ENCODE results near the gene GPR55. TPM values are rescaled to one million over a fixed set of nuclear protein-coding genes. Genes with fewer than 3 reads are reported as not detected.

GPR55 gene
- total and polyA plus RNA-seq, 2 donors (not counting 1 experiment from before 2014, with no cell fraction given) = 3.0 to 4.1 TPM

DNA sequence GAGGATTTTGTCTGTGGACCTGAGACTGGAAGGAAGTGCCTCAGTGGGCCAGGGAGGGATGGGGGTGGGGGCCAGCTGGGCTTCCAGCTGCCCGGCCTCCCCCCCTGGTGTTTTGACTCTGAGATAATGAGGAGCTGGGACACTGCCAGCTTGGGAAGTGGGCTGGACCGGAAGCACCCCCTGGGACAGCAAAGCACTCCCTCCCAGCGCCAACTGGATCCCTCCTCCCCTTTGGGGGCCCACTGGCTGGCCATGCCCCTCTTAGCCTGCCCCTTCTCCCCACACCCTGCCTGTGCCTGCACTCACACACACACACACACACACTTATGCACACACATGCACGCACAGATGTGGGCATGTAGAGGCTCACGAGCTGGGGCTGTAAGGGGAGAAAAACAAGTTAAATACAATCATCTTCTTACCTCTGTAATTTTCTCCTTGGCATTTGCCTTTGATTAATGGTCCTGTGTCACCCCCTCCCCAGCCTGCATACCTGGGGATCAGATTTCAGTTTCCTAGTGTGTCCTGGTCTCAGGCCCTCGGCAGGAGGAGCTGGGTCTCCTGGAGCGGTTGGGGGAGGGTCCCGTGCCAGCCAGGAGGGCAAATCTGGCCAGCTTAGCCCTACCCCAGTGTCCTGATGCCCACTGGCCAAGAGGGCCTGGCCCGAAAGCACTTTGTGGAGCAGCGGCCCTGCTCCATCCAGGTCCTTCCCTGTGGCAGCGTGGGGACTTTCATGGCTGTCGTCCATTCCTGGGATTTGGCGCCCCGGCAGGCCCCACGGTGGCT lies 56.7 kb downstream of the GPR55 start:
- H3K9me3 Mint-ChIP-seq (ENCODE audit: insufficient read depth) = no peaks in the 10 kb centered on the region
- ATAC-seq (ENCODE audit: low read depth) (no peak), DNase-seq (no peak)
- peaks cover 63% of the 10 kb centered on the region for H3K4me1 Mint-ChIP-seq
- H3K27me3 Mint-ChIP-seq = no peaks in the 10 kb centered on the region
- Histone ChIP-seq H2AFZ (ENCODE audit: insufficient read depth, low read depth, low read length, poor library complexity, severe bottlenecking) (no peak overlapping the region), H3K27me3 (replicated peaks in 1 of 4; ENCODE audit: control extremely low read depth in 1 of 4, control insufficient read depth in 3 of 4, insufficient read depth in 4 of 4, low read length in 3 of 4) (no peaks in the 10 kb centered on the region), H3K36me3 (replicated peaks in 1 of 2; ENCODE audit: control extremely low read depth in 1 of 2, control insufficient read depth in 1 of 2, extremely low read depth in 1 of 2, insufficient read depth in 2 of 2, low read length in 1 of 2) (no peaks in the 10 kb centered on the region), H3K9ac (ENCODE audit: low read length) (no peak overlapping the region), H3K4me3 (ENCODE audit: control extremely low read depth in 1 of 5, extremely low read depth in 1 of 5, insufficient read depth in 1 of 5, low read depth in 2 of 5, low read length in 4 of 5) (no peak overlapping the region), H3K4me2 (replicated peaks; ENCODE audit: low read depth, low read length, poor library complexity, severe bottlenecking) (peak overlapping the region; percentile 24), H4K20me1 (ENCODE audit: control insufficient read depth, insufficient read depth, low read length, poor library complexity, severe bottlenecking) (peaks cover 5% of the 10 kb centered on the region), H3K79me2 (ENCODE audit: control insufficient read depth, insufficient read depth, low read length) (peaks cover 63% of the 10 kb centered on the region), H3K27ac (ENCODE audit: low read length in 2 of 2) (no peak overlapping the region), H3K4me1 (ENCODE audit: control insufficient read depth in 2 of 2, insufficient read depth in 2 of 2, low read length in 2 of 2) (peaks cover 80 to 89% of the 10 kb centered on the region in 2 donors), H3K9me3 (ENCODE audit: control extremely low read depth in 1 of 3, control insufficient read depth in 2 of 3, insufficient read depth in 1 of 3, low read length in 2 of 3) (peaks cover 0 to 11% (median 0%) of the 10 kb centered on the region in 3 donors)
- peak overlapping the region; percentile 41 for H3K27ac Mint-ChIP-seq
- intact Hi-C loops (cut with micrococcal nuclease) = no loop called here
- CTCF ChIA-PET = interaction anchor here (3.3 to 5.5 kb wide), 2 partner anchors 20 to 45 kb away, joined by 10 to 40 read pairs; no protein-coding TSS in a partner anchor
- H3K4me3 Mint-ChIP-seq = no peak overlapping the region
- 81% methylated on average over 11 of the region's 15 CpGs for WGBS (ENCODE audit: insufficient coverage)
- POLR2A ChIA-PET = no interaction called here
- TF ChIP-seq, protein P1, sequence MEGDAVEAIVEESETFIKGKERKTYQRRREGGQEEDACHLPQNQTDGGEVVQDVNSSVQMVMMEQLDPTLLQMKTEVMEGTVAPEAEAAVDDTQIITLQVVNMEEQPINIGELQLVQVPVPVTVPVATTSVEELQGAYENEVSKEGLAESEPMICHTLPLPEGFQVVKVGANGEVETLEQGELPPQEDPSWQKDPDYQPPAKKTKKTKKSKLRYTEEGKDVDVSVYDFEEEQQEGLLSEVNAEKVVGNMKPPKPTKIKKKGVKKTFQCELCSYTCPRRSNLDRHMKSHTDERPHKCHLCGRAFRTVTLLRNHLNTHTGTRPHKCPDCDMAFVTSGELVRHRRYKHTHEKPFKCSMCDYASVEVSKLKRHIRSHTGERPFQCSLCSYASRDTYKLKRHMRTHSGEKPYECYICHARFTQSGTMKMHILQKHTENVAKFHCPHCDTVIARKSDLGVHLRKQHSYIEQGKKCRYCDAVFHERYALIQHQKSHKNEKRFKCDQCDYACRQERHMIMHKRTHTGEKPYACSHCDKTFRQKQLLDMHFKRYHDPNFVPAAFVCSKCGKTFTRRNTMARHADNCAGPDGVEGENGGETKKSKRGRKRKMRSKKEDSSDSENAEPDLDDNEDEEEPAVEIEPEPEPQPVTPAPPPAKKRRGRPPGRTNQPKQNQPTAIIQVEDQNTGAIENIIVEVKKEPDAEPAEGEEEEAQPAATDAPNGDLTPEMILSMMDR (IDR thresholded peaks at IDR 0.05) = no peak
- no peak for TF ChIP-seq EZH2 (IDR thresholded peaks at IDR 0.05; ENCODE audit: borderline replicate concordance, insufficient read depth, low read depth, low read length, poor library complexity, severe bottlenecking)

All from B cell (primary cell).